IMR-90 (cell line): ENCODE measurements around the gene RHO. TPM values are rescaled to one million over a fixed set of nuclear protein-coding genes. Genes with fewer than 3 reads are reported as not detected.

Source experiments
- ATAC-seq: fragments of 200-7000 bp; cut with Tn5 transposase; 2 replicates; pipeline ENCODE4 v1.9.1; 2020; ENCODE audit warnings: low read depth, mild to moderate bottlenecking, moderate library complexity
- BruUV-seq: library from RNA; stranded (reverse); fragments of 400-500 nt; replicated peaks from 2 replicates; lab custom pipeline; 2021; lab: Mats Ljungman, UMichigan
- CTCF ChIA-PET: fragments of 300-600 bp; formaldehyde crosslinking; extraction: SDS; loops from one replicate; lab custom pipeline; 2021; ENCODE audit warnings: antibody characterized with exemption; lab: Yijun Ruan, JAX
- POLR2A ChIA-PET: fragments of 300-600 bp; sonication (Branson Sonifier 250); formaldehyde crosslinking; loops from one replicate; lab custom pipeline; 2022; ENCODE audit warnings: antibody characterized with exemption; ENCODE audit not compliant: unreplicated experiment; lab: Charles Lee
- DNase-seq: peaks from one replicate; pipeline ENCODE4 v3.0.0; 2013
- H2AFZ ChIP-seq: replicated peaks from 2 replicates; pipeline ENCODE3; 2013; ENCODE audit warnings: low read length, mild to moderate bottlenecking; ENCODE audit not compliant: poor library complexity
- H2AK5ac ChIP-seq: 2 replicates; pipeline ENCODE4 v1.6.1; 2013; ENCODE audit warnings: low read depth, low read length, inconsistent platforms
- H2AK9ac ChIP-seq: replicated peaks from 2 replicates; pipeline ENCODE3; 2013; ENCODE audit warnings: mild to moderate bottlenecking, low read depth, low read length, moderate library complexity; ENCODE audit not compliant: poor library complexity
- H2BK120ac ChIP-seq: 2 replicates; pipeline ENCODE4 v1.6.1; 2013; ENCODE audit warnings: low read depth, low read length, inconsistent platforms
- H2BK15ac ChIP-seq: 3 replicates; pipeline ENCODE4 v1.6.1; 2013; ENCODE audit warnings: low read depth, low read length, inconsistent platforms
- H2BK20ac ChIP-seq: 2 replicates; pipeline ENCODE4 v1.6.1; 2013; ENCODE audit warnings: low read depth, mild to moderate bottlenecking, inconsistent platforms, low read length, moderate library complexity
- H2BK5ac ChIP-seq: 2 replicates; pipeline ENCODE4 v1.6.1; 2013; ENCODE audit warnings: mild to moderate bottlenecking, low read depth, low read length, inconsistent platforms; ENCODE audit not compliant: poor library complexity, severe bottlenecking
- H3K14ac ChIP-seq: replicated peaks from 2 replicates; pipeline ENCODE4 v1.6.1; 2013; ENCODE audit warnings: low read depth, low read length, inconsistent platforms
- H3K18ac ChIP-seq: 2 replicates; pipeline ENCODE4 v1.6.1; 2013; ENCODE audit warnings: low read depth, low read length, control low read depth
- H3K23ac ChIP-seq: 2 replicates; pipeline ENCODE4 v1.6.1; 2013; ENCODE audit warnings: low read depth, low read length, inconsistent platforms
- H3K27ac ChIP-seq: 2 replicates; pipeline ENCODE4 v1.5.1; 2013; ENCODE audit warnings: mild to moderate bottlenecking, control low read depth, low read length; ENCODE audit not compliant: insufficient read depth
- H3K27me3 ChIP-seq: 2 replicates; pipeline ENCODE4 v1.6.1; 2013; ENCODE audit warnings: low read length; ENCODE audit not compliant: control insufficient read depth, insufficient read depth
- H3K36me3 ChIP-seq: 2 replicates; pipeline ENCODE4 v1.6.1; 2013; ENCODE audit warnings: low read length, mixed read lengths; ENCODE audit not compliant: control insufficient read depth, insufficient read depth
- H3K4ac ChIP-seq: 2 replicates; pipeline ENCODE4 v1.6.1; 2013; ENCODE audit warnings: low read depth, low read length, inconsistent platforms
- H3K4me1 ChIP-seq: 2 replicates; pipeline ENCODE4 v1.6.1; 2013; ENCODE audit warnings: low read length, mixed read lengths; ENCODE audit not compliant: control insufficient read depth, insufficient read depth
- H3K4me2 ChIP-seq: 2 replicates; pipeline ENCODE4 v1.6.1; 2013; ENCODE audit warnings: low read depth, mild to moderate bottlenecking, control low read depth, low read length, moderate library complexity
- H3K4me3 ChIP-seq: 2 replicates; pipeline ENCODE4 v1.5.1; 2013; ENCODE audit warnings: low read depth, mild to moderate bottlenecking, control low read depth, low read length, moderate library complexity; ENCODE audit not compliant: insufficient read depth
- H3K56ac ChIP-seq: 2 replicates; pipeline ENCODE4 v1.6.1; 2013; ENCODE audit warnings: low read length, inconsistent platforms; ENCODE audit not compliant: insufficient read depth; ENCODE audit errors: extremely low read depth
- H3K79me1 ChIP-seq, 2 experiments: 2 replicates each; pipeline ENCODE4 v1.6.1; 2013; ENCODE audit warnings: low read length in 2 of 2, inconsistent platforms in 1 of 2, low read depth in 1 of 2
- H3K9ac ChIP-seq: 2 replicates; pipeline ENCODE4 v1.6.1; 2013; ENCODE audit warnings: low read depth, low read length, control low read depth
- H3K9me1 ChIP-seq: 2 replicates; pipeline ENCODE4 v1.6.1; 2013; ENCODE audit warnings: low read length, inconsistent platforms; ENCODE audit not compliant: insufficient read depth
- H3K9me3 ChIP-seq: 2 replicates; pipeline ENCODE4 v1.6.1; 2013; ENCODE audit warnings: low read length; ENCODE audit not compliant: control insufficient read depth, insufficient read depth
- H4K20me1 ChIP-seq: 2 replicates; pipeline ENCODE4 v1.6.1; 2013; ENCODE audit warnings: low read length, inconsistent platforms; ENCODE audit not compliant: insufficient read depth
- H4K5ac ChIP-seq: 2 replicates; pipeline ENCODE4 v1.6.1; 2013; ENCODE audit warnings: mild to moderate bottlenecking, low read depth, low read length, control low read depth
- H4K8ac ChIP-seq, 2 experiments: 2 replicates each; pipeline ENCODE4 v1.6.1; 2013; ENCODE audit warnings: low read depth in 2 of 2, low read length in 2 of 2, control low read depth in 1 of 2, inconsistent platforms in 1 of 2
- H4K91ac ChIP-seq: 2 replicates; pipeline ENCODE4 v1.6.1; 2013; ENCODE audit warnings: low read depth, low read length, inconsistent platforms; ENCODE audit not compliant: insufficient read depth
- BHLHE40 ChIP-seq: fragments of 150-350 bp; IDR thresholded peaks from 2 replicates; pipeline ENCODE4 v1.6.1; 2016; ENCODE audit warnings: mild to moderate bottlenecking, low read depth, low read length
- CEBPB ChIP-seq: IDR thresholded peaks from 2 replicates; pipeline ENCODE4 v1.6.1; 2012; ENCODE audit warnings: low read depth, low read length, improper control_type of control experiment
- CHD1 ChIP-seq: IDR thresholded peaks from 2 replicates; pipeline ENCODE4 v1.6.1; 2012; ENCODE audit warnings: low read depth, low read length, improper control_type of control experiment
- FOS ChIP-seq: fragments of 150-350 bp; IDR thresholded peaks from 2 replicates; pipeline ENCODE4 v1.6.1; 2016; ENCODE audit warnings: low read depth, low read length
- MAFK ChIP-seq: IDR thresholded peaks from 2 replicates; pipeline ENCODE4 v1.6.1; 2012; ENCODE audit warnings: low read depth, low read length, improper control_type of control experiment
- MAZ ChIP-seq: IDR thresholded peaks from 2 replicates; pipeline ENCODE4 v1.6.1; 2012; ENCODE audit warnings: low read depth, mild to moderate bottlenecking, low read length, improper control_type of control experiment, moderate library complexity, borderline replicate concordance
- NFE2L2 ChIP-seq: fragments of 150-350 bp; IDR thresholded peaks from 2 replicates; pipeline ENCODE4 v1.6.1; 2016; ENCODE audit warnings: low read depth, mild to moderate bottlenecking, low read length
- POLR2A ChIP-seq: IDR thresholded peaks from 2 replicates; pipeline ENCODE4 v1.6.1; 2012; ENCODE audit warnings: mild to moderate bottlenecking, low read depth, low read length
- RAD21 ChIP-seq: IDR thresholded peaks from 2 replicates; pipeline ENCODE4 v1.6.1; 2012; ENCODE audit warnings: low read length, improper control_type of control experiment
- RCOR1 ChIP-seq: IDR thresholded peaks from 2 replicates; pipeline ENCODE4 v1.6.1; 2012; ENCODE audit warnings: mild to moderate bottlenecking, low read length, improper control_type of control experiment; ENCODE audit not compliant: insufficient replicate concordance
- RFX5 ChIP-seq: IDR thresholded peaks from 2 replicates; pipeline ENCODE4 v1.8.0; 2012; ENCODE audit warnings: low read depth, mild to moderate bottlenecking, low read length, moderate library complexity
- SMC3 ChIP-seq: fragments of 150-350 bp; IDR thresholded peaks from 2 replicates; pipeline ENCODE4 v1.6.1; 2016; ENCODE audit warnings: low read depth, mild to moderate bottlenecking, antibody characterized with exemption, low read length, moderate library complexity
- WGBS, 2 experiments: methylation state at CpG; one replicate each; pipeline versions ENCODE4 v1.1.5 to v1.1.7; 2013; ENCODE audit warnings: missing lambda C conversion rate in 2 of 2; ENCODE audit not compliant: insufficient read length in 1 of 2; ENCODE audit errors: extremely low coverage in 2 of 2; 5-methylcytosine and 5-hydroxymethylcytosine counted together
- dilution Hi-C: fragments of 300-500 bp; cut with HindIII; formaldehyde crosslinking; loops from one replicate; pipeline ENCODE4 v1.14.3; 2018; ENCODE audit warnings: low sequenced_read_pairs; ENCODE audit not compliant: unreplicated experiment
- in situ Hi-C: fragments of 300-500 bp; cut with MboI; formaldehyde crosslinking; loops from 3 replicates; pipeline ENCODE4 v1.14.3; 2019; ENCODE audit warnings: low sequenced_read_pairs, inconsistent platforms, mixed read lengths
- intact Hi-C: fragments of 100-400 bp; cut with micrococcal nuclease; formaldehyde crosslinking; loops from 2 replicates; pipeline ENCODE4 v1.10.0; 2022
- polyA plus RNA-seq, 3 experiments: library from polyadenylated mRNA; depleted of rRNA; stranded (reverse); fragments of >200 nt; gene quantifications; 2 replicates each; pipeline ENCODE4 v1.2.3, GENCODE V29; 2012; ENCODE audit warnings: low replicate concordance in 1 of 3
- total RNA-seq: library from RNA; depleted of rRNA; stranded (reverse); fragments of >200 nt; gene quantifications from 2 replicates; pipeline ENCODE4 v1.2.3, GENCODE V29; 2012
- TF ChIP-seq, protein P1 (sequence below): fragments of 150-350 bp; IDR thresholded peaks from 2 replicates; pipeline ENCODE4 v1.6.1; 2016; ENCODE audit warnings: low read depth, mild to moderate bottlenecking, low read length, moderate library complexity, borderline replicate concordance
- TF ChIP-seq, protein P2 (sequence below): fragments of 150-350 bp; IDR thresholded peaks from 2 replicates; pipeline ENCODE4 v1.6.1; 2017; ENCODE audit warnings: mild to moderate bottlenecking, antibody characterized with exemption, low read length, low read depth
- TF ChIP-seq, protein P3 (sequence below): conservative IDR thresholded peaks from 2 replicates; pipeline ENCODE4 v1.5.1; 2012; ENCODE audit warnings: mild to moderate bottlenecking, low read depth, low read length, improper control_type of control experiment

Gene RHO
- total and polyA plus RNA-seq, 2 of the 4 experiments (the other 2 are of a cell fraction): not detected

DNA sequence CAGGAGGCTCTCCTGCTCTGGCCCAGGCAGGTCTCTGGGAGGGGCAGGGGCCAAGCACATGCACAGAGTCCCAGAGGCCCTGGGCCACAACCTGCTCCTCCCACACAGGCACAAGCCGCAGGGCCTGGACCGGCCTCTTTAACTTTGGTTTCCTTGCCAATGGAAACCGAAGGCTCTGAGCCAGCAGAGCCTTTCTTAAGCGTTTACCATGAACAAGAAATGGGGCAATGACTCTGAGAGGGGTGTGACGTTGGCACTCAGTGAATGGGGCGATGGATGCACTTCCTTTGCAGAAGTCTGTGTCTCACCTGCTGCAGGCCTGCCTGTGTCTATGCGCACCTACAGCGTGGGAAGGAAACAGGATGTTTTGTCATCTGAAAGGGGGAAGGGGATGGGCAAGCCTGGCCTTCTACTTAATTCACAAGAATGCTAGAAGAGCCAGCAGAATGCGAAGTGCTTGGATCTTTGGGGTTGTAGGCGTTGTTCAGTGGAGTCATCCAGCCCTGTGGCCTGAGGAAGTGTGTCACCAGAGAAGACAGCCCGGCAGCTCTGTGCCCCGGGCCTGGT, 46.6 kb upstream of the RHO start:
- Histone ChIP-seq H2BK5ac (no peak overlapping the region), H2BK15ac (no peak overlapping the region), H3K27me3 (no peaks in the 10 kb centered on the region), H4K8ac (no peak overlapping the region), H2AFZ (no peak overlapping the region), H3K27ac (no peak overlapping the region), H3K18ac (no peak overlapping the region), H3K4me3 (no peak overlapping the region), H3K9ac (no peak overlapping the region), H3K9me3 (no peaks in the 10 kb centered on the region), H3K36me3 (peaks cover 13% of the 10 kb centered on the region; the same call in 1 of the 2 replicates), H4K5ac (no peak overlapping the region), H3K4me2 (no peak overlapping the region), H3K23ac (no peak overlapping the region), H3K4ac (no peak overlapping the region), H3K4me1 (peaks cover 17% of the 10 kb centered on the region), H3K56ac (no peak overlapping the region), H2BK20ac (no peak overlapping the region), H4K91ac (no peak overlapping the region), H2AK9ac (no peak overlapping the region), H4K20me1 (peaks cover 9% of the 10 kb centered on the region), H3K14ac (no peak overlapping the region), H2BK120ac (no peak overlapping the region), H2AK5ac (no peak overlapping the region), H3K79me1 (no peaks in the 10 kb centered on the region), H3K9me1 (peaks cover 20% of the 10 kb centered on the region)
- BruUV-seq: no TSS peak
- TF ChIP-seq FOS: no peak
- TF ChIP-seq BHLHE40: no peak
- no peak for TF ChIP-seq MAFK
- no peak for TF ChIP-seq RFX5
- TF ChIP-seq, protein P1, sequence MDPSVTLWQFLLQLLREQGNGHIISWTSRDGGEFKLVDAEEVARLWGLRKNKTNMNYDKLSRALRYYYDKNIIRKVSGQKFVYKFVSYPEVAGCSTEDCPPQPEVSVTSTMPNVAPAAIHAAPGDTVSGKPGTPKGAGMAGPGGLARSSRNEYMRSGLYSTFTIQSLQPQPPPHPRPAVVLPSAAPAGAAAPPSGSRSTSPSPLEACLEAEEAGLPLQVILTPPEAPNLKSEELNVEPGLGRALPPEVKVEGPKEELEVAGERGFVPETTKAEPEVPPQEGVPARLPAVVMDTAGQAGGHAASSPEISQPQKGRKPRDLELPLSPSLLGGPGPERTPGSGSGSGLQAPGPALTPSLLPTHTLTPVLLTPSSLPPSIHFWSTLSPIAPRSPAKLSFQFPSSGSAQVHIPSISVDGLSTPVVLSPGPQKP: no peak
- no peak for TF ChIP-seq POLR2A
- TF ChIP-seq CEBPB: no peak
- TF ChIP-seq, protein P2, sequence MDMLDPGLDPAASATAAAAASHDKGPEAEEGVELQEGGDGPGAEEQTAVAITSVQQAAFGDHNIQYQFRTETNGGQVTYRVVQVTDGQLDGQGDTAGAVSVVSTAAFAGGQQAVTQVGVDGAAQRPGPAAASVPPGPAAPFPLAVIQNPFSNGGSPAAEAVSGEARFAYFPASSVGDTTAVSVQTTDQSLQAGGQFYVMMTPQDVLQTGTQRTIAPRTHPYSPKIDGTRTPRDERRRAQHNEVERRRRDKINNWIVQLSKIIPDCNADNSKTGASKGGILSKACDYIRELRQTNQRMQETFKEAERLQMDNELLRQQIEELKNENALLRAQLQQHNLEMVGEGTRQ: no peak
- TF ChIP-seq RCOR1: no peak
- no peak for TF ChIP-seq MAZ
- TF ChIP-seq RAD21: no peak
- TF ChIP-seq NFE2L2: no peak
- TF ChIP-seq, protein P3, sequence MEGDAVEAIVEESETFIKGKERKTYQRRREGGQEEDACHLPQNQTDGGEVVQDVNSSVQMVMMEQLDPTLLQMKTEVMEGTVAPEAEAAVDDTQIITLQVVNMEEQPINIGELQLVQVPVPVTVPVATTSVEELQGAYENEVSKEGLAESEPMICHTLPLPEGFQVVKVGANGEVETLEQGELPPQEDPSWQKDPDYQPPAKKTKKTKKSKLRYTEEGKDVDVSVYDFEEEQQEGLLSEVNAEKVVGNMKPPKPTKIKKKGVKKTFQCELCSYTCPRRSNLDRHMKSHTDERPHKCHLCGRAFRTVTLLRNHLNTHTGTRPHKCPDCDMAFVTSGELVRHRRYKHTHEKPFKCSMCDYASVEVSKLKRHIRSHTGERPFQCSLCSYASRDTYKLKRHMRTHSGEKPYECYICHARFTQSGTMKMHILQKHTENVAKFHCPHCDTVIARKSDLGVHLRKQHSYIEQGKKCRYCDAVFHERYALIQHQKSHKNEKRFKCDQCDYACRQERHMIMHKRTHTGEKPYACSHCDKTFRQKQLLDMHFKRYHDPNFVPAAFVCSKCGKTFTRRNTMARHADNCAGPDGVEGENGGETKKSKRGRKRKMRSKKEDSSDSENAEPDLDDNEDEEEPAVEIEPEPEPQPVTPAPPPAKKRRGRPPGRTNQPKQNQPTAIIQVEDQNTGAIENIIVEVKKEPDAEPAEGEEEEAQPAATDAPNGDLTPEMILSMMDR: no peak
- no peak for TF ChIP-seq CHD1
- TF ChIP-seq SMC3: no peak
- in situ Hi-C loops (loop anchor here (5.0 kb wide), 1 partner anchor 95 kb away; no protein-coding TSS in a partner anchor), dilution Hi-C loops (no loop called here), intact Hi-C loops (no loop called here)
- ATAC-seq: no peak
- CTCF ChIA-PET: no interaction called here
- POLR2A ChIA-PET: no interaction called here
- 83% methylated on average over 1 of the region's 12 CpGs; no CpG with 5 or more reads in 1 of the 2 experiments for WGBS, 2 experiments
- DNase-seq: no peak
